Fibroblast of skin of abdomen (primary cell): ENCODE measurements around the gene C10orf71.

Experiments
- DNase-seq: peaks from one replicate; pipeline ENCODE4 v3.0.0-alpha.2; 2013

C10orf71 gene

DNA sequence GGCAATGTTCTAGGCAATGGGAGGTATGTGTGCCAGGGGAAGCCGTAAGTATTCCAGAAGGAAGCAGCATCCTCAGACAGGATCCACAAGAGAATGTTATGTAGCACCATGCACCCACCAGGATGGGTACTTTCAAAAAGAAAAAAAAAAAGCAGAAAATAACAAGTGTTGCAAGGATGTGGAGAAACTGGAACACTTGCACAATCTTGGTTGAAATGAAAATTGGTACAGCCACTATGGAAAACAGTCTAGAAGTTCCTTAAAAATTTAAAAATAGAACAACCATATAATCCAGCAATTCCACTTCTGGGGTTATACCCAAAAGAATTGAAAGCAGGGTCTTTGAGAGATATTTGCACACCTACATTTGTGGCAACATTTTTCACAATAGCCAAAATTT lies 20.2 kb downstream of the C10orf71 start:
- no peak for DNase-seq

DNA sequence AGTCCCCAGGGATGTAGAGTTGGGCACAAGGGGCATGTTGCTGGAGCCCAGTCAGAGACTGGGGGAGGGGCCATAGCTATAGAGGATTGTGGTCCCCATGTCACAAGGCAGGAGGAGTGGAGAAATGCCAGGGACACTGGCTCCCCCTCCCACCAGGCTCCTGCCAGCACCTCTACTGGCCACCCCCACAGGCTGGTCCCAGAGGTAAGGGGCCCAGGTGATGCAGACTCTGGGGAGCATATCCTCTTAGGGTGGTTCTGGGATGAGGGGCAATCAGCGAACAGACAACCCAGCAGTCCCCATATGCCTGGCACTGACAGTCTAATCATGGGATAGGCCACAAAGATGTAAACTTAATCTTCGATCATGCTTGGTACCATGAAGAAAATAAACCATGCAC lies 21.2 kb downstream of the C10orf71 start:
- DNase-seq = no peak

DNA sequence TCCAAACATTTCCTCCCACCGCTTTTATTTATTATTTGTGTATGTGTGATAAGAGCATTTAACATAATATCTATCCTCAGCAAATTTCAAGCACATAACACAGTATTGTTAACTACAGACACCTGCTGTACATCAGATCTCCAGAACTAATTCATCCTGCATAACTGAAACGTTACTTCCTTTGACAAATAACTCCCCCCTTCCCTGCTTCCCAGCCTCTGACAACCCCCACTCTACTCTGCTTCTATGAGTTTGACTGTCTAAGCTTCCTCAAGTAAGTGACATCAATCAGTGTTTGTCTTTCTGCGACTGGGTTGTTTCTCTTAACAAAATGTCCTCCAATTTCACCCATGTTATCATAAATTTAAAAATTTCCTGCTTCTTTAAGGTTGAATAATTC lies 22.1 kb downstream of the C10orf71 start:
- no peak for DNase-seq

DNA sequence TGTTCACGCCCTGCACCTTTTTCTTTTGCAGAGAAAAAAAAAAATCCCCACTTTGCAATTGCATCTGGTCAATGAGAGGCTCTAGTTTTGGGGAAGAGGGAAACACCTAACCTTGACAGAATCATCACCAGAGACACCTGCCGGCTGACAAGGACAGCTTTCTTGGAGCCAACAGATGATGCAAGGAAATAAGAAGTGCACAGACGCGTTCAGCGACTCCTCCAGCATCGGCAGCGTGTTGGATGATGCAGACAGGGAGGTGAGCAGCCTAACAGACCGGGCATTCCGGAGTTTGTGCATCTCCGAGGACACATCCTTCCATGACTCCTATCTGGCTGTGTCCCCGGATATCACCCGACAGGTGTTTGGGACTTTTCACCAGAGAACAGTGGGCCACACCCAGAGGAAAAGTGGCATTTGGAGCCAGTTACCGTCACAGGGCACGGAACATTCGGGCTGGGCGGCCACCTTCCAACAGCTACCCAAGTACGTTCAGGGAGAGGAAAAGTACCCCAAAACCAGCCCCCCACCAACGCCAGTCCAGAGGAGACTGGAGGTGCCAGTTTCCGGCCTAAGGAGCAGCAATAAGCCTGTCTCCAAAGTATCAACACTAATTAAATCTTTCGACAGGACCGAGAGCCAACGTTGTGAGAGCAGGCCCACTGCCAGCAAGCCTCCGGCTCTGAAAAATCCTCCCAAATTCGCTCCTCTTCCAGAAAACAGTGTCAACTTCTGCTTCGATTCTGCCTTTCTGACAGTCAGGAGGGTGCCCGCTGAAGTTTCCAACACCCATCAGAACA lies 23.6 kb downstream of the C10orf71 start:
- DNase-seq = no peak

DNA sequence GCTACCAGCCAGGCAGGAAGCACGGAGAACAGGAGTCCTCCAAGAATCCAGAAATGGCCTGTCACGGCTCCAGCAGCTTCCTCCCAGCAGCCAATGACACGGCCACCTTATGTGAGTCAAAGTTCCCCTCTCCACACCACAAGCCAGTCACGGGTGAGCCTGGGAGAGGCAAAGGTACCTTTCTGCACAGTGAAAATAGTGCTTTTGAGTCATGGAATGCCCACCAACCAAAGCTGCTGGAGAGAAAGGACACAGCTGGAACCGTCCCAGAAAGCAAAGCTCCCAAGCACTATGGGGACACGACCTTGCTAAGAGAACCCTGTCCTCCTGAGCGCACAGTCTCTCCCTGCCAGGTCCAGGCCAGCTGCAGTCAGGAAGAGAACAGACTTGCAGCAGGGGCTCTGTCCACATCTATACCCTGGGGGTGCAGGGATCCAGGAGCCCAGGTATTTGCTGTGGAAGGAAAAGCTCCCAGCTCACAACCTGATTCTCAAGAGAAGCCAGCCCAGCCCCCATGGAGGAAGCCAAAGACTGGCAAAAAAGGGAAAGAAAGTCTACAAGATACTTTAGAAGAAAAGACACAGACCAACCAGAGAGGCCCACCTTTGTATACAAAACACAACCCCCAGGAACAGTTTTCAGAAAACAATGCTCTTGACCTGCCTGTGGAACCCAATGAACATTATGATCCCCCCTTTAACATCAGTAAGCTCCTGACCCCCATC lies 24.4 kb downstream of the C10orf71 start:
- DNase-seq = no peak

DNA sequence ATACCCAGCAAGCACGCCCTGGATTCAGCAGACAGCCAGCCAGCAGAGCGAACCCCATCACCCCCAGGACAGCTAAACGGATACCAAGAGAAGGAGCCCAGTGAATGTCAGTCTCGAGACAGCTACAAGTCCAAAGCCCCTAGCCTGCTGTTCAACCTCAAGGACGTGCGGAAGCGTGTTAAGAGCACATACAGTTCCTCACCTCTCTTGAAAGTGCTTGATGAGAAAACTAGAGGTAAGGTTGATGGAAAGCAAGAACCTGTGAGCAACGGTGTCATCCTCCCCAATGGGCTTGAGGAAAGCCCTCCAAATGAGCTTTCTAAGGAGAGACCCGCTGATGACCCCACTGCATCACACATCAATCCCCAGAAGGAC lies 24.9 kb downstream of the C10orf71 start:
- DNase-seq = no peak

DNA sequence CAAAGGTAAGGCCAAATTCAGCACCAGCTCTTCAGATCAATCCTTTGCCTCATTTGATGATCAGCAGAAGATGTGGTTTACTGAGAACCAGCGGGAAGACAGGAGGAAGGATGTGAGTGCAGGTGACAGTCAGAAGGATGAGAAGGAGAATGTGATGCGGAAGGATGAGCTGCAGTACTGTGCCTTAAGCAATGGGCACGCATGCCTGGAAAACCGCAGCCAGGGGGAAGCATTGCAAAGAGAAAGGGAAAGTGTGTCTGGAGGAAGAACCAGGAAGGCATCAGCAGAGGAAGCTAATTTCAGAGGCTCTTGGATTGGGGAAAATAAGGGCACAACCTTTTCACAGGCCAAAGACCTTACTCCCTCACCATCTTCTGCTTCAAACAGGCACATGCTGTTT lies 25.7 kb downstream of the C10orf71 start:
- DNase-seq = no peak

DNA sequence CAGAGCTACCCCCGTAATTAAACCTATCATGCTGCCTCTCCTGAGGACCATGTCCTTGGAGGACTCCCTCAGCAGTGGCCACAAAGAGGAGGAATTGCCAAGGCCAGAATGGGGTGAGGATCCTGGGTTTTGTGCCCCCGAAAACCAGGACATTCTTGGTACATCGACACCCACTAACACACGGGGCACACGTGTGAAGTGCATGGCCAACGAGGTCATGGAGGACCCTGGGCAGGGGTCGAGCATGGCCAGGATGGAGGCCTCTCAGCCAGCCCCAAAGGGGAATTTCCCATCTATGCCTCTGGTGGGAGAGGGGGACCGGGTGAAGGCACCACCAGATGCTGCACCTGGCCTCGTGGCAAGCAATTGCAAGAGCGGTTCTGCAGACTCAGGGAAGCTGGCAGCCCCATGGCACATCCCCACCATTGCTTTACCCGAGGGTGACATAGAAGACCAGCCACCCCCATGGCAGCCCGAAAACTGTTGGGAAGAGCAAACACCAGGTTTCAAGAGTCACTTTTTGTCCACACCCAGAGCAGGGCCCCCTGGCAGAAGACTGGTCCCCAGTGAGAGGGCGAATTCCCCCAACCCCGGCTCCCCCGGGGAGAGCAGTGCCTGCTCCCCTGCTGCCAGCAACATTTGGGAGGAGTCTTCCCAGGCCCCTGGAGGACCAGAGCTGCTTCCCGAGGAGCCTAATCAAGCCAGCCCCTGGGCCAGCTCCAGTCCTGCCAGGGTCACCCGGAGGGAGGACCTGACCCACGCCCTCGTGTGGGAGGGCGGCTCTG lies 26.4 kb downstream of the C10orf71 start:
- DNase-seq = no peak

DNA sequence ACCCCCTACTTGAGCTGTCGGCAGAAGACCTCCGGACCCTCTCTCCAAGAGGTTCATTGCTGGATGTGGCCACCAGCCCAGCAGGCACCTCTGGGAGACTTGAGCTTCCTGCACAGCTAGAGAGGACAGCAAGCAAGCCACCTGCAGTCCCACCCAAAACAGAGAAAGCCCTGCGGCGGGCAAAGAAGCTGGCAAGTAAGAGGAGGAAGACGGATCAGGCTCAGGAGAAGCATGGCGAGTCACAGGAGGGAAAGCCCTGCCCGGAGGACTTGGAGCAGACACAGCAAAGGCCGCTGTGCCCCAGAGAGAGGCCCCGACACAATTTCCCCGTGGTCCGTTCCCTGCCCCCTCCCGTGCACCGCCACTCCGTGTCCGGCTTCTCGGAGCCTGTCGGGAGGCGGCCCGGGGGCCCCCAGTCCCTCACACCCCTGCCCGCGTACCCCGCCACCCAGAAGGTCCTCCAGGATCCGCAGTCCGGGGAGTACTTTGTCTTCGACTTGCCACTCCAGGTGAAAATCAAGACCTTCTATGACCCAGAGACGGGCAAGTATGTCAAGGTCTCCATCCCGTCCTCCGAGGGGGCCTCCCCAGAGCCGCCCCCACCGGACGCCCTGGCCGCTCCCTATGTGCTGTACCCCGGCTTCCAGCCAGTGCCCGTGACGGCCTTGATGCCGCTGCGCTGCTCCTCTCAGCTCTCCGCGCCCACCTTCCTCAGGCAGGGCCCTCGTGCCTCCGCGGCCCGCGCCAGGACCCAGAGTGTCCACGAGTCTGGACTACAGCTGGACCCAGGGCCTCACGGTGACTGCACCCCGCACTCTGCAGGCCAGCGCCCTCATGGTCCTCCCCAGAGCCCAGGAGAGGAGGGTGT lies 27.2 kb downstream of the C10orf71 start:
- DNase-seq = no peak

DNA sequence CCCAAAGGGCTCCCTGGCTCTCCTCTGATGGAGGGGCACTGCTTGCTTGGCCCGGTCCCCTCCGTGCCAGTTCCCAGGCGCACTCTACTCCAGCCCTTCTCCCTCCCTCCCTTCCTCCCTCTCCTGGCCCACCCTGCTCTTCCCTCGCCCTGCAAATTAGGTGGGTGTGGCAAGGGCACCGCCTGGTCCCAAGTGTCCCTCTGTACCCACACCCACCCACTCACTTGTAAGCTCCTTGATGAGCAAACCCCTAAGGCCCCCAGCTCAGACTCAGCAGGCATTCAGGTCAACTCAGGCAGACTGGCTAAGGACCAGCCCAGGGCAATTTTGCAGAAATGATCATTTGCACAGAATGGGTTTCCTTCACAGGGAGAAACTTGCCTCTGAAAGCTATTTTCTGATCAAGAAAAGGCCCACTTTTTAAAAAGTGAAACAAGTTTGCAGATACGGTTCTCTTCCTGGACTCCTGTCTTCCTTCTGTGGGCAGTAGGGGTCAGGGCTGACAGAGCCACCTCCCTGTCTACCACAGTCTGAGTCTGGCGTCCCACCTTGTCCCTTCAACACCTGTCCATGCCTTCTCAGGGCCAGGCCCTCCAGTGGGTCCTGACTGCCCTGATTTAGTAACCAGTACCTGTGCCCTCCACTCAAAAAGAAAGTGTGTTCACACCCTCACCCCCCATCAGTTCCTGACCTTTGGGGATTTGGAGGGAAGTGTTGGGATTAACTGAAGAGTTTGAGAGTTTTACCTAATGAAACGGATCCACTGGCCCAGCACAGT lies 28.3 kb downstream of the C10orf71 start:
- DNase-seq = no peak

DNA sequence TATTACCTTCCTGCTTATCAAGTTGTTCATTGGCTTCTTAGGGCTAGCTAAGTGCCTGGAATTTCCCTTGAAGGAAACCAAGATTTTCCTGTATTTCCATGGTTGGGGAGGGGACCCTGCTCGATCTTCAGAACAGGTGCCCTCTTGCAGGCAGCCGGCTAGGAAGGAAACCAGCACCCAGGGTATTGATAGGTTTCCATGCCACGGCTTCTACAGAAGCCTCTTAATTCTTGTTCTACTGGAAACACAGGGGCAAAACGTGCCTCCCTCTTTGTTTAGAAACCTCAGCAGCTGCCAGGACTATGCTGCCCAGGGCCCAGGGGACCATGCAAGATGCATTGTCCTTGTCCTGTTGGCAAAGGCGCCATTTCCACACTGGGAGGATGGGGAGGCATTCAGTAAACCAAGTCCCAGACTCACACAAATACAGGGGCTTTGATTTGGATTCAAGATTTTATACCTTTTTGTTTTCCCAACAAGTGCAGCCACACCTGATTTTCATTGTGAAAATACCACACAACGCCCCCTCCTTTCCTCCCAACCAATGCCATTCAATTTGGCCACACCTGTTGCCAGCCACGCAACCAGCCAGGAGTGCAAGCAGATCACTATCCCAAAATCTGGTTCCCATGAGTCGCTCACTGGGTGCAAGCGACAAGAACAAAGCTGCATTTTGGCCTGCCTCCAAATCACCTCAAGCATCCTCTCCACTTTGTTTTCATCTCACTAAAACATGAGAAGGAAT lies 29.6 kb downstream of the C10orf71 start:
- DNase-seq = no peak

DNA sequence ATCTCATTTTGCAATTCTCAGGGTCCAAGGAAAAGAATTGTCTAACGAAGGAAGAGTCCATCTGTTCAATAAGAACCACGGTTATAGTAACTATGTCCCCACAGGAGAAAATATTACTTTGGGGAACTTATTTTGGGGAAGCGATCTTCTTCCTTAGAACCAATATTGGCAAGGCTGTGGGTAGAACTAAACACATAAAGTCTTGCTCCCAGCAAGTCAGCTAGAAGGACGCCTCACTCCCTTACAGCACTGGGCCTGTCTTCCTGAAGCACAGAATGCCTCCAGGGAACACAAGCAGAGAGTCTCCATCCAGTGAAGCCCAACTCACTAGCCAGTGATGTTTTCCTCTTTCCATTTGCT lies 30.2 kb downstream of the C10orf71 start:
- DNase-seq = no peak

DNA sequence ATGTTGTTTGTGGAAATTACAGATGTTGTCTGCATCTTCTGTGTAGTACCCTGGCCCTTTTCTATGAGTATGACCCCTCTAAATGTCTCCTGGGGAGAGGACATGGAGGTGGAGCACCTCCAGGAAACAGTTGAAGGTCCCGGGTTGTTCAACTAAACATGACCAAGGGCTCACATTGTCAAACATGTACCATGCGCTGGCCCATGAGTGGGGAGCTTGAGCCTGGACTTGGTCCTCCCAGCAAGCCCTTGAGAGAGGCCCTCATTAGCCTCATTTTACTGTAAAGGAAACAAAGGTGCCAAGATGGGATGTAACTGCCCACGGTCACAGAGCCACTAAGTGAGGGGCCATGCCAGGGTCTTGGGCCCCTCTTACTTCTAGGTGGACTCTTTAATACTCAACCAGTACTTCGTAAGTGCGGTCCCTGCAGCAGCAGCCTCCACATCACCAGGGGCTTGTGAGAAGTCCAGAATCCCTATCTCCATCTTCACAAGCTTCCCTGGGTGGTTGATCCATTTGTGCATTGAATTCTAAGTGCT lies 31.2 kb downstream of the C10orf71 start:
- DNase-seq = no peak

DNA sequence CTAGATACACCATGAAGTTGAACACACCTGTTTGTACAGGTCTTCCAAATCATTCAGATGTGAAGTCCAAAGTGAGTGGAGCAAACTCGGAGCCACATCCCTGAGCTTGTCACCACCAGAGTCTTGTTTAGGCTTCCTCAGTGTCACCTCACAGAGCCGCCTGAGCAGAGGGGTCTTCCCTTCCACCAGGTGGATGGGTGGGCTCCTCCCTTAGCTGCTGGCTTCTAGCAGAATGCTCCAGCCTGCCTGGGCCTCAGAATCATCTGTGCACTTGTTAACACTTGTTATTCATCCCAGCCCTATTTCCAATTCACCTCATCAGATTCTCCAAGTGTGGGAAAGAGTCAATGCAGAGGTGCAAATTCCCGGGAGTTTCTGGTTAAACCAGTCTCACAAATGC lies 32.5 kb downstream of the C10orf71 start:
- no peak for DNase-seq

DNA sequence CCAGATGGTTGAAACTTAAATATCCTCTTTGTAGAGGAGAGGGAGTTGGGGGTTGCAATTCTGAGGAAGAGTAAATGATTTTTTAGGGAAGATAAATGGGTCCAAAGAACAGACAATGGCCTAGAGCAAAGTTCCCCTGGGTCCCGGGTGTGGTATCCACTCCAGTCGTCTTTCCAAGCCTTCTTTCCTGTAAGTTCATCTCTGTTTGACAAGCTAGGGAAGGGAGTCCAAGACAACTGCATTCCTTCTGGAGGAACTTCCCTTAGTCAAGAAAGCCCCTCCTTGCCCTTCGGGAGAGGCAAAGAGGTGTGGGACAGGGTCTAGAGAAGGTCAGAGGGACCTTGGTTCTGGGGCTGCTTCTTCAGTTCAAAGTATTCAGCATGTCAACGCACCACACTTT lies 33.4 kb downstream of the C10orf71 start:
- no peak for DNase-seq

DNA sequence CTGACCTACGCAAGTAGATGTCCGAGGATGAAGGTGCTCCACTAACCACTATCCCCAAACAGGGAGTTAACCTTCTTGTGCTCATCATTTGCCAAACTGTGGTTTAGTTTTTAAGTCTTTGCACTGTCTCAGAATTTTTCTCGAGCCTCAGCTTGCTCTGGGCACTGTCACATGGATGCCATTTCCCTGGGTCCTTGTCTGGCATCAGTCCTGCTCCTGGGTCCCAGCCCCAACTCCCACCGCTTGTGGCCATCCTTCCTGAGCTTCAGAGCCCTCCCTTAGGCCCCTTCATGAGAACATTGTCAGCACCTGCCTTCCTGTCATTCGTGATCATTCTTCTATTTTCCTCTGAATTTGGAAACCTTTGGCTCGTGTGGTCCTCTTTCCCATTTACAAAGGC lies 33.8 kb downstream of the C10orf71 start:
- DNase-seq = no peak

DNA sequence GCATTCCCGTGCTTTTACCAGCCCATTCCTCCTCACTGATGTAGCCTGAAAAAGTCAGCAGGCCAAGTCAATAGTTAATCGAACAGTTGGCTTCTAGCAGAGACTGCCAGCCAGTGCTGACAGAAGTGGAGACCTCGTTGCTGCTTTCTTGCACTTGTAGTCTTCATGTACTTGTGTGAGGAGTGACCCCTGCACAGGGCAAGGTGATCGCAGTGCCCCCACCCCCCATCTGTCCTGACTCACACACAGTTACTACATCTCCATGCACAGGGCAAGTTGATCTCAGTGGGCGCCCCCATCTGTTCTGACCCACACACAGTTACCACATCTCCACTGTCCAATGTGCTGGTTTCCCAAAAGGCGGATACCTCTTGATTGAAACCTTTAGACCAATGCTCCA lies 34.2 kb downstream of the C10orf71 start:
- no peak for DNase-seq

DNA sequence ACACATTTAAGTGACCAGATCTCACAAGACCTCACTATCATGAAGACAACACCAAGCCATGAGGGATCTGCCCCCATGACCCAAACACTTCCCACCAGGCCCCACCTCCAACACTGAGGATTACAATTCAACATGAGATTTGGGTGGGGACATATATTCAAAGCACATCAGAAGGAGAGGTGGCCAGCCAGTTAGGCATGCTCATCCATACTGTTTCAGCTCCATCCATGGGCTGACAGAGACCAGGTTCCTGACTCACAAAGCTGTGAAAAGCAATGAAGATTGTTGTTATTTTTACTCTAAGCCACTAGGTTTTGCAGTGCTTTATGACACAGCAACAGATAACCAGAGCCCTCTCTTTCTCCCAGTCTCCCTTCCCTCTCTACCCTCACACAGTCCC lies 36.0 kb downstream of the C10orf71 start:
- no peak for DNase-seq

DNA sequence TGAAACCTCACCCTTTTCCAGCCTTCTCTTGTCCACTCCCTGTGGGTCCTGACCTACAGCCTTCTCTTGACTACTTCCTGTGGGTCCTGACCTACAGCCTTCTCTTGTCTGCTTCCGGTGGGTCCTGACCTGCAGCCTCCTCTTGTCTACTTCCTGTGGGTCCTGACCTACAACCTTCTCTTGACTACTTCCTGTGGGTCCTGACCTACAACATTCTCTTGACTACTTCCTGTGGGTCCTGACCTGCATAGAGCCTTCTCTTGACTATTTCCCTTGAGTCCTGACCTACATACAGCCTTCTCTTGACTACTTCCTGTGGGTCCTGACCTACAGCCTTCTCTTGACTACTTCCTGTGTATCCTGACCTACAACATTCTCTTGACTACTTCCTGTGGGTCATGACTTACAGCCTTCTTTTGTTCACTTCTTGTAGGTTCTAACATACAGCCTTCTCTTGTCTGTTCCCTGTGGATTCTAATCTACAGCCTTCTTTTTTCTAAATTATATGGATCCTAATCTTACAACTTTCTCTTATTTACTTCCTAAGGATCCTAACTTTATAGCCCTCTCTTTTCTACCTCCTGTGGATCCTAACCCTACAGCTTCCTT lies 36.5 kb downstream of the C10orf71 start:
- DNase-seq = no peak

DNA sequence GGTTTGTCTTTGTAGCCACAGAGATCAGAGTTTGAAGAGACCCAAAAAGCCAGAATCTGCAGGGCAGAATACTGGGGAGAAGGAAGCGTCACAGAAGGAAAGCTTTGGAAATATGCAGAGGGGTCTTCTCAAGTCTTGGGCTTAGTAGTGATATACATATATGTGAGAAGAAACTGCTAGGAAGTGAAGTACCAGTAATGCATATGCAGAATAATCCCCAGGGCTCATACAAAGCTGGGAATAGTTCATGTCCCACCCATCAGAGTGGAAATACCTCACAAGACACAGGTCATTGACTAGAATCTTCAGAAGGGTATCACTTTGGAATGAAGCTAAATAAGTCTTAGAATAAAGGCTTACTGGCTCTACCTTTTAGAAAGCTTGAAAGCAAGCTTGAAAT lies 39.6 kb downstream of the C10orf71 start:
- DNase-seq = no peak
